Caco-2 (cell line): Measurements from ENCODE around the gene OR56B1. TPM values are rescaled to one million over a fixed set of nuclear protein-coding genes. Genes with fewer than 3 reads are reported as not detected.

Source experiments
- BruUV-seq: library from RNA; stranded (reverse); fragments of 400-500 nt; replicated peaks from 2 replicates; lab custom pipeline; 2021; lab: Mats Ljungman, UMichigan
- CTCF ChIA-PET: fragments of 300-600 bp; sonication (Branson Sonifier 250); formaldehyde crosslinking; loops from one replicate; lab custom pipeline; 2022; ENCODE audit warnings: antibody characterized with exemption; lab: Charles Lee
- POLR2A ChIA-PET: fragments of 300-600 bp; sonication (Branson Sonifier 250); formaldehyde crosslinking; loops from one replicate; lab custom pipeline; 2022; ENCODE audit warnings: antibody characterized with exemption; lab: Charles Lee
- DNase-seq, 2 experiments: peaks; one replicate each; pipeline versions ENCODE4 v3.0.0 to v3.0.0-alpha.2; 2020 to 2022
- H3K27me3 ChIP-seq: replicated peaks from 2 replicates; pipeline ENCODE4 v1.6.0; 2011; ENCODE audit warnings: low read length; ENCODE audit not compliant: control insufficient read depth, insufficient read depth
- H3K36me3 ChIP-seq: 2 replicates; pipeline ENCODE4 v1.5.1; 2011; ENCODE audit warnings: low read length; ENCODE audit not compliant: control insufficient read depth, insufficient read depth
- H3K4me1 ChIP-seq: fragments of 250-450 bp; sonication (Bioruptor Pico); 2 replicates; pipeline ENCODE4 v1.5.1; 2020; ENCODE audit warnings: mild to moderate bottlenecking
- H3K4me3 ChIP-seq: 2 replicates; pipeline ENCODE4 v1.5.1; 2011; ENCODE audit warnings: low read depth, mild to moderate bottlenecking, control low read depth, low read length
- H3K9me3 ChIP-seq: fragments of 250-450 bp; sonication (Bioruptor Pico); 2 replicates; pipeline ENCODE4 v1.5.1; 2020; ENCODE audit warnings: mild to moderate bottlenecking, moderate library complexity
- H3K27ac Mint-ChIP-seq: one replicate; pipeline ENCODE4 v1.8.0; 2022; ENCODE audit warnings: mixed read lengths; ENCODE audit not compliant: unreplicated experiment
- H3K27me3 Mint-ChIP-seq: one replicate; pipeline ENCODE4 v1.8.0; 2022; ENCODE audit warnings: mixed read lengths; ENCODE audit not compliant: insufficient read depth, unreplicated experiment
- H3K36me3 Mint-ChIP-seq: one replicate; pipeline ENCODE4 v1.8.0; 2022; ENCODE audit warnings: mild to moderate bottlenecking, mixed read lengths; ENCODE audit not compliant: insufficient read depth, unreplicated experiment
- H3K4me1 Mint-ChIP-seq: one replicate; pipeline ENCODE4 v1.8.0; 2022; ENCODE audit warnings: low read depth, mixed read lengths; ENCODE audit not compliant: unreplicated experiment
- H3K4me3 Mint-ChIP-seq: one replicate; pipeline ENCODE4 v1.8.0; 2022; ENCODE audit warnings: mild to moderate bottlenecking, moderate library complexity, mixed read lengths; ENCODE audit not compliant: unreplicated experiment
- H3K9me3 Mint-ChIP-seq: one replicate; pipeline ENCODE4 v1.8.0; 2022; ENCODE audit warnings: mixed read lengths; ENCODE audit not compliant: unreplicated experiment
- intact Hi-C: fragments of 100-400 bp; cut with micrococcal nuclease; formaldehyde crosslinking; loops from one replicate; pipeline ENCODE4 v1.10.0; 2022; ENCODE audit not compliant: unreplicated experiment
- total RNA-seq: library from RNA; stranded (reverse); gene quantifications from 2 replicates; pipeline ENCODE4 v1.2.3, GENCODE V29; 2022
- TF ChIP-seq, protein P1 (sequence below), 2 experiments: fragments of 200-600 bp in 1 of 2; IDR thresholded peaks; 1 replicate in 1 of 2; 2 replicates in 1 of 2; pipeline versions ENCODE4 v1.5.1 to v1.8.0; 2011 to 2022; ENCODE audit warnings: antibody characterized with exemption in 1 of 2, control low read depth in 1 of 2, inconsistent platforms in 1 of 2, low read depth in 1 of 2, low read length in 1 of 2, mild to moderate bottlenecking in 1 of 2, moderate library complexity in 1 of 2; ENCODE audit not compliant: insufficient read depth in 1 of 2, severe bottlenecking in 1 of 2, unreplicated experiment in 1 of 2

OR56B1 gene
- total RNA-seq, 1 experiment from 2014 or later, result not detected

DNA sequence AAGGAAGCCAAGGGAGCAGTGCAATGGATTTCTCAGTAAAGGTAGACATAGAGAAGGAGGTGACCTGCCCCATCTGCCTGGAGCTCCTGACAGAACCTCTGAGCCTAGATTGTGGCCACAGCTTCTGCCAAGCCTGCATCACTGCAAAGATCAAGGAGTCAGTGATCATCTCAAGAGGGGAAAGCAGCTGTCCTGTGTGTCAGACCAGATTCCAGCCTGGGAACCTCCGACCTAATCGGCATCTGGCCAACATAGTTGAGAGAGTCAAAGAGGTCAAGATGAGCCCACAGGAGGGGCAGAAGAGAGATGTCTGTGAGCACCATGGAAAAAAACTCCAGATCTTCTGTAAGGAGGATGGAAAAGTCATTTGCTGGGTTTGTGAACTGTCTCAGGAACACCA, 40.0 kb upstream of the OR56B1 start:
- no peaks in the 10 kb centered on the region for H3K36me3 ChIP-seq

DNA sequence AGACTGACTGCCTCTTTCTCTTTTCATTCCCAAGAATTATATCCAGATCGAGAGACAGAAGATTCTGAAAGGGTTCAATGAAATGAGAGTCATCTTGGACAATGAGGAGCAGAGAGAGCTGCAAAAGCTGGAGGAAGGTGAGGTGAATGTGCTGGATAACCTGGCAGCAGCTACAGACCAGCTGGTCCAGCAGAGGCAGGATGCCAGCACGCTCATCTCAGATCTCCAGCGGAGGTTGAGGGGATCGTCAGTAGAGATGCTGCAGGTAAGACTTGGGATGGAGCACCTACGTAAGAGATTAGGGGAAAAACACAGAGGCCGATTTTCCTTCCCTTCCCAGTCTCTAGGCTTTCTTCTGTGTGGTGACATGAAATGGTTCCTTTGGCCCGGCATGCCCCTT, 38.0 kb upstream of the OR56B1 start:
- Histone ChIP-seq H3K9me3 (no peaks in the 10 kb centered on the region), H3K4me3 (no peak overlapping the region), H3K27me3 (no peaks in the 10 kb centered on the region), H3K36me3 (no peaks in the 10 kb centered on the region), H3K4me1 (no peaks in the 10 kb centered on the region)
- ChIA-PET POLR2A (no interaction called here), CTCF (no interaction called here)
- Mint-ChIP-seq H3K9me3 (no peaks in the 10 kb centered on the region), H3K36me3 (no peaks in the 10 kb centered on the region), H3K27me3 (peaks cover 5% of the 10 kb centered on the region), H3K4me1 (no peaks in the 10 kb centered on the region), H3K27ac (no peak overlapping the region), H3K4me3 (no peak overlapping the region)
- DNase-seq, result no peak
- BruUV-seq, result no TSS peak
- intact Hi-C loops, result no loop called here
- TF ChIP-seq, protein P1, sequence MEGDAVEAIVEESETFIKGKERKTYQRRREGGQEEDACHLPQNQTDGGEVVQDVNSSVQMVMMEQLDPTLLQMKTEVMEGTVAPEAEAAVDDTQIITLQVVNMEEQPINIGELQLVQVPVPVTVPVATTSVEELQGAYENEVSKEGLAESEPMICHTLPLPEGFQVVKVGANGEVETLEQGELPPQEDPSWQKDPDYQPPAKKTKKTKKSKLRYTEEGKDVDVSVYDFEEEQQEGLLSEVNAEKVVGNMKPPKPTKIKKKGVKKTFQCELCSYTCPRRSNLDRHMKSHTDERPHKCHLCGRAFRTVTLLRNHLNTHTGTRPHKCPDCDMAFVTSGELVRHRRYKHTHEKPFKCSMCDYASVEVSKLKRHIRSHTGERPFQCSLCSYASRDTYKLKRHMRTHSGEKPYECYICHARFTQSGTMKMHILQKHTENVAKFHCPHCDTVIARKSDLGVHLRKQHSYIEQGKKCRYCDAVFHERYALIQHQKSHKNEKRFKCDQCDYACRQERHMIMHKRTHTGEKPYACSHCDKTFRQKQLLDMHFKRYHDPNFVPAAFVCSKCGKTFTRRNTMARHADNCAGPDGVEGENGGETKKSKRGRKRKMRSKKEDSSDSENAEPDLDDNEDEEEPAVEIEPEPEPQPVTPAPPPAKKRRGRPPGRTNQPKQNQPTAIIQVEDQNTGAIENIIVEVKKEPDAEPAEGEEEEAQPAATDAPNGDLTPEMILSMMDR (IDR thresholded peaks at IDR 0.05; ENCODE audit: insufficient read depth in 1 of 2, low read depth in 1 of 2, low read length in 1 of 2, severe bottlenecking in 1 of 2, unreplicated experiment in 1 of 2), result no peak

More for the DNA sequence above, 40.0 kb upstream of the OR56B1 start:
- TF ChIP-seq, protein P1 (IDR thresholded peaks at IDR 0.05; ENCODE audit: insufficient read depth in 1 of 2, low read depth in 1 of 2, low read length in 1 of 2, severe bottlenecking in 1 of 2, unreplicated experiment in 1 of 2), result no peak
- Histone ChIP-seq H3K27me3 (no peaks in the 10 kb centered on the region), H3K4me1 (peaks cover 6% of the 10 kb centered on the region), H3K4me3 (no peak overlapping the region), H3K9me3 (no peaks in the 10 kb centered on the region)
- CTCF ChIA-PET, result no interaction called here
- Mint-ChIP-seq H3K27me3 (peaks cover 5% of the 10 kb centered on the region), H3K4me3 (no peak overlapping the region), H3K27ac (no peak overlapping the region), H3K36me3 (no peaks in the 10 kb centered on the region), H3K4me1 (no peaks in the 10 kb centered on the region), H3K9me3 (no peaks in the 10 kb centered on the region)
- intact Hi-C loops, result no loop called here
- BruUV-seq, result no TSS peak
- POLR2A ChIA-PET, result no interaction called here
- no peak for DNase-seq

DNA sequence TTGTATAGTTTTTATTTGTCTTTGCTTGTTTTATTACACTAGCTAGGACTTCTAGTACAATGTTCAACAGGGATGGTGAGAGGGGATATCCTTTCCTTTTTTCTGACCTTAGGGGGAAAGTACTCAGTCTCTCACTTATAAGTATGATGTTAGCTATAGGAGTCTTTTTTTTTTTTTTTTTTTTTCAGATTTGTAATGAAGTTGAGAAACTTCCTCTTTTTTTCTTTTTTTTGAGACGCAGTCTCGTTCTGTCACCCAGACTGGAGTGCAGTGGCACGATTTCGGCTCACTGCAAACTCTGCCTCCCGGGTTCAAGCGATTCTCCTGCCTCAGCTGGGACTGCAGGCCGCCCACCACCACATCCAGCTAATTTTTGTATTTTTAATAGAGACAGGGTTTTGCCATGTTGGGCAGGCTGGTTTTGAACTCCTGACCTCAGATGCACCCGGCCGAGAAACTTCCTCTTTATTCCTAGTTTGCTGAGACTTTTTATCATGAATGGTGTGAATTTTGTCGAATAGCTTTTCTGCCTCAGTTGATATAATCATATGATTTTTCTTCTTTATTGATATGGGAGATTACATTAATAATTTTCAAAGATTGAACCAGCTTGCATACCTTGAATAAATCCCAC, 35.7 kb upstream of the OR56B1 start:
- Mint-ChIP-seq H3K4me1 (no peaks in the 10 kb centered on the region), H3K9me3 (no peaks in the 10 kb centered on the region), H3K27me3 (peaks cover 3% of the 10 kb centered on the region), H3K4me3 (no peak overlapping the region), H3K36me3 (no peaks in the 10 kb centered on the region), H3K27ac (no peak overlapping the region)
- POLR2A ChIA-PET, result no interaction called here
- no TSS peak for BruUV-seq
- Histone ChIP-seq H3K36me3 (no peaks in the 10 kb centered on the region), H3K27me3 (no peaks in the 10 kb centered on the region), H3K9me3 (no peaks in the 10 kb centered on the region), H3K4me3 (no peak overlapping the region), H3K4me1 (no peaks in the 10 kb centered on the region)
- CTCF ChIA-PET, result no interaction called here
- TF ChIP-seq, protein P1 (IDR thresholded peaks at IDR 0.05; ENCODE audit: insufficient read depth in 1 of 2, low read depth in 1 of 2, low read length in 1 of 2, severe bottlenecking in 1 of 2, unreplicated experiment in 1 of 2), result no peak
- intact Hi-C loops, result no loop called here
- no peak for DNase-seq
